ENCODE results near the gene ALLC.

DNA sequence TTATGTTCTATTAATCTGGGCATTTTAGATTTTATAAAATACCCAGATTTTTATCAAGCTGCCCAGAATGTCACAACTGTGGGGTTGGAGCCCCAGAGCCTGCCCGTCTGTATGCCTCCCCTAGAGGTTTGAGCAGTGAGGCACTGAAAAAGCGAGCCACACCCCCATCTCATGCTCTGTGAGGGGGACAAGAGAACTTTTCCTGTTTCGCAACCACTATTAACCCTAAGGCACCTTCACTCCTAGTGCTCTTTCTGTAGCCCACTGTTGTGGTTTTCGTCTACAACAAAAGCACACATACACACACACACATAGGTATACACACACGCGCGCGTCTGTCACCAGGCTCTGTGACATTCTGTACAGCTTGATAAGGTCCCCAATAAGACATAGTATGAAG is 83.4 kb downstream of the ALLC start:
- TF ChIP-seq NR1H2 (CRISPR knock-in tag; IDR thresholded peaks at IDR 0.05) (no peak), PHB (CRISPR knock-in tag; IDR thresholded peaks at IDR 0.05) (no peak), ZNF239 (CRISPR knock-in tag; IDR thresholded peaks at IDR 0.05) (no peak), SP1 (CRISPR knock-in tag; IDR thresholded peaks at IDR 0.05) (no peak), U2AF2 (optimal IDR thresholded peaks at IDR 0.05; ENCODE audit: low read depth, low read length) (no peak)

Measured in K562 (cell line).